Right kidney (tissue), 9 donors: ENCODE results near the gene IGFALS.

Experiments used
- DNase-seq: peaks from one replicate; pipeline ENCODE4 v3.0.0-alpha.2; 2016
- long read RNA-seq, 8 donors: transcript quantifications; one replicate each; lab custom pipeline, GENCODE V29; 2026

Gene IGFALS
- long read RNA-seq, donor 1 = 0 reads
- long read RNA-seq, donor 2 = 0 reads
- long read RNA-seq, donor 3 = 0 reads
- long read RNA-seq, donor 4 = 0 reads
- long read RNA-seq, donor 5, partial matches to known transcripts = 0 of 1 reads
- long read RNA-seq, donor 5, other reads (novel, unspliced or antisense) = 0 of 1 reads
- long read RNA-seq, donor 6 = 0 reads
- long read RNA-seq, donor 7 = 0 reads
- long read RNA-seq, donor 8 = 0 reads

DNA sequence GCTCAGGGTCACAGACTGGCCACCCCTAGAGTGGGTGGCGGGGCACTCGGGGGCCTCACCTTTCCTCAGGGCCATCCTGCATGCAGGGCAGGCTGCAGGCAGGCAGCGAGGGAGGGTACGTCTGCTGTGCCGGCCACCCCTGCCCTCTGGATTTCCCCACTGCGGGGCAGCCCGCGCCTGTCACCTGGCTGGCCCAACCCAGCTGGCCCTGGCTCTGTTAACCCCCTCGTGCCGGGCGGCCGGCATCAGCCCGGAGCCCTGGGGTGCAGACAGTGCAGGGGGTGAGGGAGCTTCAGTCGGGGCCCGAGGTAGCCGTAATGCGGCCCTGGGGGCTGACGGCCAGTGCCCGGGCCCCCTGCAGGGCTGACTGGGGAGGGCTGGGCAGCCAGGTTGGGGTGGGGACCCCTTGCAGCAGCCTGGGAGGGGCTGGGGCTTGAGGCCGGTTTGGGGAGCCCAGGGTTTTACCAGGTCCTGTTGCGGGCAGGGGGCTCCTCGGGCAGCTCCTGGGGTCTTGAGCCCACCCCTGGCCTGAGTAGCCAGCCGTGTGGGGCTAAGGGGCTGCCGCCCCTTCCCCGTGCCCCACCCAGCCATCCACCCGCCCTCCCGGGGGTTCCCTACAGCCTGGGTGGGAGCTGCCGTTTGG, at the start of gene IGFALS:
Gene IGFALS (minus strand): TSS at position 128 of the 643 bp plus-strand sequence. CDS start 53 bp downstream, at position 75.
- no peak for DNase-seq

DNA sequence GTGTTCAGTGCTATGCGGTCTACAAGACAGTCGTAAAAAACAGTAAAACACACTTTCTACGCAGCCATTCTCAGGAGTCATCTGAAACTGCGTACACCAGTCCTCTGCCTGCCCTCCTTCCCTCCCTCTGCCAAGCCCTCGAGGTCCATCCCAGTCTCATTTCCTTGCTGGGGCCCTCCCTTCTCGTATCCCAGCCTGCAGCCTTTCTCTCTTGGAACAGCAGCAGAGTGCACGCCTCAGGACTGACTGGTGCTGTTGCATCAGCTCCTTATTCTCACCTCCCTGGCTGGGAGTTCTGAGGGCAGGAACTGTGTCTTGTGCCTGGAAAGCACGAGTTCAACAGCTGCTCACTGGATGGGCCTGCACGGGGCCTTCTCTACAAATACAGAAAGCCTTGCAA, 46.0 kb upstream of the IGFALS start:
- DNase-seq = no peak

DNA sequence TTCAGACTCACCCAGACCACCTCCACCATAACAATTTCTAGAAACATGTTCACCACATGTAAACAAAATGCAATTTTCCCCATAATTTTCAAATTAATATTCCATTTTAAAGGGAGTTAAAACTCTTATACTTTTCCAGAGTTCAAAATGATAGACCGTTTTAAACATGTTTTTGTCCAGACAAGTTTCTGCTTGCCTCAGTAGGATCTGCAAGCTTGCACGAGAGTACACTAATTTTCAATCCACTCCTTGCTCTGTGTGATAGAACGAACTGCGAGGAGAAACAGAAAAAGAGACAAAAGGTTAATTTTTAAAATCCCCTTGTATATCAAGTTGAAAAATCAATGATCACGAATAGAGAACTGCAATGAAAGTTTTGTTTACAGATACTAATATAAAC, 40.6 kb upstream of the IGFALS start:
- no peak for DNase-seq

DNA sequence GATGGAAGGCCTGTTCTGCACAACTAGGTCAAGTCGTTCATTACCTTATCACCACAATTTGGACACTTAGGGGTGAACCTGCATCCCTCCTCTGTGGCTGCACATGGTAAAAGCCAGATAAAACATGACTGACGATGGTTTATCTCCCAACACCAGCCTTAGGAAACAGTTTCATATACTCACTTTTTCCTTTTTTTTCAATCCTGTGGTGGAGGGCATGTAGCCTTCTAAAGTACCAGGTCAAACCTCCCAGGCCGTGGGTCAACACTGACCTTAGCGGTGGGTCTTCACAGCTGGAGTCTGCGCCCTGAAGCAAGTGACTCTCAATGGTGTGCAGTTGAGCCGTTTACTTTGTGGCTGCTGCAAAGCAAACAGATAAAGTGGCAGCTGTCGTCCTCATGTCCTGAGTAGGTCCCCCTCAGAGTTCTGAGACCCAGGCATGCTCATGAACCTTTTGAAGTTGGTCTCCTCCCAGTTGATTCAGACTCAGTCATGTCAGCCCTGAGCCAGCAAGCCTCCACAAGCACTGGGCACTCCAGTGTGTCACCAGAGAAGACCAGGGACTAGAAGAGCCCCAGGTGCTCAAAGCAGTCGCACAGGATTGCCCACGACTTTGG, 39.4 kb upstream of the IGFALS start:
- no peak for DNase-seq

- DNase-seq = no peak
These were observed 37.9 kb upstream of the IGFALS start for GRCh38 chr16:1831186-1832075.

DNA sequence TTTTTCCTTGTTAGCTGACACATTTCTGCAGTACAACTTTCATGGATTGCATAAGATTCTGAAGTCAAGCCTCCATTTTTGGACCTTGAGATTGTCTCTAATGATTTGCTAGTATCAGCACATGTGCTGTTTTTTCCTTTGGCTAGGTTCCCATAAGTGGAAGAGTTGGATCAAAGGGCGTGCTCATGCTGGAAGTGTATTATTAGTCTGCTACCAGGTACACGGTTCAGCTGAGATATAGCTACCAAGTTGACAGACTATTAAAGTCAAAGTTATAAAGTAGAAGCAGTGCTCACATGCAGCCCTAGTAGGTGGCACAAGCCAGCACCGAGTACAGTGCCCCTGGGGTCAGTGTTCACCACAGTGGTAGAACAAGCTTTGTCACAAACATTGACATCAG, 36.7 kb upstream of the IGFALS start:
- no peak for DNase-seq

DNA sequence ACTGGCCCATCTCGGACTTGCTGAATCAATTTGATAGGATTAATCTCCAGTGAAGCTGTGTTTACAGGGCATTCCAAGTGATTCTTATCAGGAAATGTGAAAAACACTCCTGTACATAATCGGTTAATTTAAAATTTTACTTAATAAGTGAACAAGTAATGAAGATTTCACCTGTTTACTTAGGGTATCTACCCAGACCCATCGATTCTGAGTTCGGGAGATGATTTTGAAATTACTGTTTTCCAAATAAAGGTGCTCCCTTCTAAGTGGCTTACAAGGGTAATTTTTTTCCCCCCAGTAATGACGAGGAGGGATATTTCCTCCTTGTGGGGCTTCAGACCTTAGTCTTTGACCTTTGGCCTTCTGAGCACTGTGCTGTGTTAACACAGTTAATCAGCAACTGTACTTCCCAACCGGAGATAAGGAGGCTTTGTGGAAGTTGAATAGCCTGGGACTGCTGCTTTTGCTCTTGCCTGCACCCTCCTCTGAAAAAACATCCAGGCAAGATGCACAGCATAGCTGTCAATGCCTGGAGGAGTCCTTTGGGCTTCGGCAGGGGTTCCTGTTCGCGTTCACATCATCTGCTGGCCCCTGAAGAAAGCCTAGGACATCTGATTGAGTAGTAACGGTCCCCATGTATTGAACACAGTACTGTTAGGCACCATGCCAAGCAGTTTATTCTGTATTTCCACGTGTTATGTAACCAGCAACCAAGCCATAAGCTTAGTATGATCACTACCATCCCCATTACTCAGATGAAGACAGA, 35.3 kb upstream of the IGFALS start:
- no peak for DNase-seq

GRCh38 chr16:1826691-1827573, 33.4 kb upstream of the IGFALS start, which contains the start of the genes FAHD1 and HAGH:
FAHD1 (plus strand) TSS chr16:1827206; CDS start chr16:1827239, 33 bp downstream.
HAGH (minus strand) TSS chr16:1826825; CDS start chr16:1826787, 38 bp downstream.
- DNase-seq = peak; percentile 100

GRCh38 chr16:1825864-1826690, 32.6 kb upstream of the IGFALS start:
- DNase-seq = peak; percentile 27

GRCh38 chr16:1825381-1825863, 31.9 kb upstream of the IGFALS start:
- DNase-seq = no peak

GRCh38 chr16:1823821-1824220, 30.3 kb upstream of the IGFALS start:
- no peak for DNase-seq

DNA sequence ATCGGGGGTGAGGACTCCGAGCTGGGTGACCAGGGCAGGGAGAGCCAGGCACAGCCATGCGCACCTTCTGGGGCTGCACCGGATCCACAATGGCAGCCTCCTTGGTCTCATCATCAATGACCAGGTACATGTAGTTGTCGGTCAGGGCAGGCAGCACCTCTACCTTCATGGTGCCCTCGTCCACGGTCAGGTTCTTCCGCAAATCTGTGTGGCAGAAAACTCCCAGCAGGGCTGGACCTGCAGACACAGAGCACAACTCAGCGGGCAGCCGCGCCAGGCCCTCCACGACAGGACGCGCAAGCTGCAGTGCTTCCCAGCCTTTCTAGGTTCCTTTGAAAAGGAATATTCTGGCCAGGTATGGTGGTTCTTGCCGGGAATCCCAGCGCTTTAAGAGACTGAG, 29.3 kb upstream of the IGFALS start:
- no peak for DNase-seq

DNA sequence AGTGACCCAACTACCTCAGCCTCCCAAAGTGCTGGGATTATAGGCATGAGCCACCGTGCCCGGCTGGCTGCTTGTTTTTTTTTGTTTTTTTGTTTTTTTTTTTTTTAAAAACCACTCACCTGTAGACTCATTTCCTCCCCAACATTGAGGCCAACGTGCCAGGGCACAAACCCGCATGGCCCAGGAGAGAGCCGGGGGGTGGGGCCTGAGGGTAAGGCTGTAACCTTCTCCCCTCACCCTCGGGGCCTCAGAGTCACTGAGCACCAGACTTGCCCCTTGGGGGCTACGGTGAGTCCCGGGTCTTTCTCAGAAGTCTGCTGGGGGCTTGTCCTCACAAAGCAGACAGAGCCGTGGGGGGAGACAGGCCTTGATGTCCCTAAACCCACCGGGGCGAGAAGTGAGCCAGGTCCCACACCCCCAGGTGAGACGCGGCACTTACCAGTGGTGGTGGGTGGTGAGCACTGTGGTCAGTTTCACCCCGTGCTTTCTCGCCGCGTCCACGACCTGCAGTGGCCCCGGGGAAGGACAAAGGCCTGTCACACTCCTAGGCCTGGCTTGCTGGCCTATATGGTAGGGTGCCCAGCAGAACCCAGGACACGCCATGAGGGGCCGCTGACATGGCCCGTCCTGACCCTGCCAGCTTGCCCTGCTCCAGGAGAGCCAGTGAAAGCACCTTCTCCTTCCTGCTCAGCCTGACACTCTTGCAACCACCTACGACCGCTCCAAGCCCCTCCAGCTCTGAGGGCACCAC, 28.5 kb upstream of the IGFALS start:
- no peak for DNase-seq

DNA sequence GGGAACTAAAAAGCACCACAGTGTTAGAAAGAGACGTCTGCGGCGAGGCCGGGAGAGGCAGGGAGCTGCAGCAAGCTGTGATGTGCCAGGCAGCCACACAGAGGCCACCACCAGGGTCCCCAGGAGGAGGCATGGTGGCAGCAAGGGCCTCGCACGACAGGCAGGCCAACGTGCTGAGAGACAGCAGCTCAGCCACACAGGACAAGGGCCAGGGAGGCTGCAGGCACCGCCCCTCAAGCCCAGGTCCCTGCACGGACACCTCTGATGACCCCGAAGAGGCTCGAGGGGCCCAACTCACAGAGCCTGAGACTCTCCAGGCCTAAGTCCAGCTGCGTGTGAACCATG, 27.4 kb upstream of the IGFALS start:
- DNase-seq = no peak

DNA sequence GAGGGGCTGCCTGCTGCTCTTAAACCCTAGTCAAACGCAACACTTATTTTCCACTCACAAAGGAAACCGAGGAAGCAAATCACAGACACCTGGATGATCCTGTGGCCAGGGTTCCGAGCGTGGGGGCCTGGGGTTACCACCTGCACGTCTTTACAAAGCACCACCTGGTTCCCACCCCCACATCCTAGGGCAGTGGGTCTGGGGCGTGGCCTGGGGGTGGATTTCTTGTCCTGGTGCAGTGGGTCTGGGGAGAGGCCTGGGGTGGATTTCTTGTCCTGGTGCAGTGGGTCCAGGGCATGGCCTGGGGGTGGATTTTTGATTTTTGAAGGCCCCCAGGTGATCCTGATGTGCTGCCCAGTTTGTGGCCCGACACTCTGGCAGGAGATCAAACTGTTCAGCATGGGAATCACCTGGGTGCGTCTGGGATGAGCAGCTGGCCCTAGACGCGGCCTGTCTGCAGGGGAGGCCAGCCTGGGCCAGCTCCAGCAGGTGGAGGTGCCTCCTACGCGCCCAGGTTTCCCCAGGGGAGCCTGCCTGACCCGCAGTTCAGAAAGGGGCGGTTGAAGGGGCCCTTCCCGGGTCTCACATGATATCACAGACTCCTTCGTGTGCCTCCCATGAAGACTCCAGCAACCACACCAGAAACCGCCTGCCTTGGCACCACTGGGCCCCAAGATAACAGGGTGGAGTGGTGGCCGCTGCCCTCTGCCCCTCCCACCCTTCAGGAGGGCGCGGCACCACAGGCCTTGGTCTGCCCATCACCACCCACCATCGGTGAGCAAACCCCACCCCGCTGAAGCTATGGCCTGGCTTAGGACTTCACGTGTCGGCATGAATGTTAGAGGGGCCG, 26.8 kb upstream of the IGFALS start:
- DNase-seq = no peak

DNA sequence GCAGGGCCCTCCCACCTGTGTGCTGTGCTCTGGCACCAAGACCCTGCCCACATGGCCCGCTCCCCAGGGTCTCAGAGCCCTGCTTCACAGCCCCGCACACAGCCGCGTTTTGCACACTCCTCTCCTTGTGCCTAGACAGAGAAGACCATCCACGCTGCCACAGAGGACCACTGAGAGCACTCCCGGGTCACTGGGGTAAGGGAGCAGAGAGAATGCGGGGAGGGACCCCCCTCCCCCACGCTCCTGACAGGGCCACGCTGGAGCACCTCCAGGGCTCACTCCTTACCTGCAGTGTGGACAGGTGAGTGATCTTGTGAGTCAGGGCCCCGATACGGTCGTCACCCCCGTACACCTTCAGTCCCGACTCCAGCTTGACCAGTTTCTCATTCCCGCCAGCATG, 26.1 kb upstream of the IGFALS start:
- DNase-seq = no peak

DNA sequence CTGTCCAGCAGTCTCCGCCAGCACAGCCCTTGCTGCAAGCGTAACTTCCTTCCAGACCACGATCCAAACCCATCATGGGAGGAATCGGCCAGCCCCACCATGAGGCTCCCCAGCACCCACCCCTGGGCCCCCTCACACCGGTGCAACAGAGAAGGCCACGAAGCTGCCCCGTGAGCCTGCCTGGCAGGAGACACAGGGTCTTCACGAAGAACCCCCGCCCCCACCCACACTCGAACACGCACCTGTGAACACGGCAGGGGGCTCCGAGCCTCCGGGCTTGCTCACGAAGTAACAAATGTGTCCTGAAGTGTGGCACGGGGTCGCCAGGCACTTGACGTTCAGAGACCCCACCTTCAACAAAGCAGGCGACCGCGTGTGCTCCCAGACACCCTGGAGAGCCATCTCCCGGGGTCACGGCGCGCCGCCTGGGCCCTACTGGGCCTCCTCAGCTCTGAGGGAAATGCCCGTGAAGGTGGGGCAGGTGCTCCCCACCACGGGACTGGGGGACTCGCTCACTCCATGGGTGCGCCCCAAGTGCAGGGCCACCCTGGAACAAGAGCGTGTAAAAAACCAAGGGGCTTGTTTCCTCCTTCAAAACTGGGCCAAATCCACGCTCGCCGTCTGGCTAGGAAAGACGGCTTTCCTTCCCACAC, 25.5 kb upstream of the IGFALS start:
- no peak for DNase-seq
